Measurements from ENCODE around the gene BPIFA3. TPM values are rescaled to one million over a fixed set of nuclear protein-coding genes. Genes with fewer than 3 reads are reported as not detected.

BPIFA3 gene
- polyA plus RNA-seq, 1 donor = not detected

- no peak for DNase-seq
Observed at GRCh38 chr20:33224399-33224798, 7.2 kb downstream of the BPIFA3 start.

GRCh38 chr20:33229843-33230242, 12.7 kb downstream of the BPIFA3 start:
- no peak for DNase-seq

DNA sequence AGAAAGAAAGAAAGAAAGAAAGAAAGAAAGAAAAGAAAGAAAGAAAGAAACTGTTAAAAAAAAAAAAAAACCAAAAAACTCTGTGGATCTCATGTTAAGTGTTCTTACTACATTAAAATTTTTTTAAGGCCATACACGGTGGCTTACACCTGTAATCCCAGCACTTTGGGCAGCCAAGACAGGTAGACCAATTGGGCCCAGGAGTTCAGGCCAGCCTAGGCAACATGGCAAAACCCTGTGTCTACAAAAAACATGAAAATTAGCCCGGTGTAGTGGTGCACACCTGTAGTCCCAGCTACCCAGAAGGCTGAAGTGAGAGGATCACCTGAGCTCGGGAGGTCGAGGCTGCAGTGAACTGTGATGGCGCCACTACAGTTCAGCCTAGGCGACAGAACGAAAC, 14.1 kb downstream of the BPIFA3 start:
- DNase-seq = no peak

DNA sequence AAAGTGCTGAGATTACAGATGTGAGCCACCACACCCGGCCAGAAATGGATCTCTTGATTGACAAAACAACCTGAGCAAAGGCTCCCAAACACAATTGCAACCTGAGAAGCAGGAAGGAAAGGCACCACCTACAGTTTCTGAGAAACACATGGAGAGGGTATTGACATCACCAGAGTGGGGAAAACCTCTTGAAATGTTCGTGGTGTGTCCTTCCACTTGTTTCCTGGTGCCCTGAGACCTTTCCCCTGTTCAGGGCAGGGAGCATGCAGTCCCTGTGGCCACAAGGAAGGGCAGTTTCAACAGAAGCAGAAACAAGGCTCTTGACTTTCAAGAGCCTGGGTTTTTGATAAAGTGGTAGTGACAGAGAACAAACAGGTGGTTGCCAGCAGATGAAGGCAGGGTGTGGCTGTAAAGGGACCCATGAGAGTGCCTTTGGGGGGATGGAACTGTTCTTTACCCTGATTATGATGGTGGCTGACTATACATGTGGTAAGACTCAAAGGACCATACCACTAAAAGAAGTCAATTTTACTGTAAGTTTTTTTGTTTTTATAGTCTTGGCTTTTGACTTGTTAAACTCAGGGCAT, 15.4 kb downstream of the BPIFA3 start:
- DNase-seq = no peak

GRCh38 chr20:33233129-33233774, 16.1 kb downstream of the BPIFA3 start:
- DNase-seq = no peak

- no peak for DNase-seq
Observed at GRCh38 chr20:33234050-33234449, 16.9 kb downstream of the BPIFA3 start.

- DNase-seq = no peak
Observed at GRCh38 chr20:33235696-33236095, 18.5 kb downstream of the BPIFA3 start, which contains the start of gene BPIFA1. Gene BPIFA1, plus strand, starts transcription at chr20:33235996. Its CDS starts 1,716 bp downstream, at chr20:33237712.

- no peak for DNase-seq
Observed at GRCh38 chr20:33236351-33236750, 19.2 kb downstream of the BPIFA3 start.

GRCh38 chr20:33237989-33238388, 20.8 kb downstream of the BPIFA3 start:
- DNase-seq = no peak

DNA sequence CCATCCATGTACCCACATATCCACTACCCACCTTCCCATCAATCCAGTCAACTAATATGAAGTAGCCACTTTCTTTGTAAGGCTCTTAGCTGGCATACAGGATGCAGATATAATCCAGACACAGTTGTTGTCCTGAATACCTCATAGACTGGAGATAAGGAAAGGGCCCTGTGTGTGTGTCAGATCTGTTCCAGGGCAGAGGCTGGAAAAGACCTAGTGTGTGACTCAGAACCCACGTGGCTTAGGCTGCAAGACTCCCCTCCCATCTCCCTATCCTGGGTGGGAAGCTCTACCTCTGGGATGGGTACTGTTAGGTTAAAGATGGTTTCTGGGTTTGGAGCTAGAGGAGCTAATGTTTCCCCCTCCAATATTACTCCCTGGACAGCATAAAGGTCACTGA, 22.3 kb downstream of the BPIFA3 start:
- no peak for DNase-seq

GRCh38 chr20:33239979-33240736, 23.0 kb downstream of the BPIFA3 start:
- DNase-seq = no peak

DNA sequence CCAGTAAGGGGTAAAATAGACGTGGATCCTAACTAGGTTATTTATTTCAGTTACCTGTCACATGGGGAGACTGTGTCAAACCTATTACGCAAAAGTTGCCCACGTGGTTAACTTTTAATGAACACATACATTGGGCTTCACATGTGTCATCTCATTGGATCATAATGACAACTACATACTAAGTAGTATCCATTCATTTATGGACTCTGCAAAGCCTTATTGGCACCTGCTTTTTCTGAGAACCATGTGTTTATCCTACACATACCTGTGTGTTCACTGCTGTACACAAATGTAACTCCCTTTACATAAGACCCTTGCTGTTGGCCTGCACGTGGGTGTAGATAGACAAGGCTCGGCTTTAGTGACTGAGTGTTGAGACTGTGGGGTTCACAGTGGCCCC, 23.8 kb downstream of the BPIFA3 start:
- DNase-seq = no peak

DNA sequence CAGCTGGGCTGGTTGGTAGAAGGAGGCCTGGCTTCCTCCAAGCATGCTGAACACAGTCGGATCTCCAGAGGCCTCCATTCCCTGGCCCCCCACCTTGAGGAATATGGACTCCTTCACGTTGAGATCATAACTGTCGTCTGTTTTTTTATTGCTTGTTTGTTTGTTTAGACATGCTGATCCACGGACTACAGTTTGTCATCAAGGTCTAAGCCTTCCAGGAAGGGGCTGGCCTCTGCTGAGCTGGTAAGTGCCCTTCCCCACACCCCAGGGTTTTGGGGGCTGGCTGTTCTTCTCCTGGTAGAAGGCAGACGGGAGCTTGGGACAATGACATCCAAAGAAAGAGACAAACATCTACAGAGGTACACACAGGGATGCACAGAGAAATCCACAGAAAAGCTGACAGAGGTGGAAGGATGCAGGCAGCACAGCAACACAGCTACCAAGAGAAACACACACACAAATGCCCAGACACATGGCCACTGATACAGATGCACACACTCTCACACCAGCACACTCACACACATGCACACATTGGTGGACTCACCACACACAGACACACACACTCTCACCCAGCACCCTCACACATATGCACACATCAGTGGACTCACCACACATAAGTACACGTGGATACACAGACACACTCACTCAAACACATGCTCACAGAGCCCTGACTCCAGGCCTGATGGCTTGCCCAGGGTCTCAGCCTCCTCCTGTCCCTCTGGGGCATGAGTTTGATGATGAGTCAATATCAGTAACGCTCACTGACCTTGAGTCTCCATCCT, 25.4 kb downstream of the BPIFA3 start:
- no peak for DNase-seq

GRCh38 chr20:33246077-33246476, 28.9 kb downstream of the BPIFA3 start:
- DNase-seq = no peak

DNA sequence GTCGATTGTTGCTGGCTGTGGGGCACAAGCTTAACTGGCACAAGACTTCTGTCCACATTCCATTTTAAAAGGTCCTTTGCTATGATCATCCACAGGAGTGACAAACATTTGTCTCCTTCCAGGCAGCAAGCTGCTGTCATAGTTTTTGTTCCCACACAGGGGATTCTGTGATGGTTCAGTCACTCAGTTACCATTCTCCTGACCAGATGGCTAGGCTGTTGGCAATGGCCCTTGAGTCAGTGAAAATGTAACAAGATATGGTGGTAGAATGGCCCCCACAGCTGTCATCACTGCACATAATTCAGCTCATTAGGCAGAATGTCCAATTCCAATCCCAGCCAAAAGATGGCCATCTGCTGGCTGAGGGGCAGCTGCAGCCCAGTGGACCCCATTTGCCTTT, 32.3 kb downstream of the BPIFA3 start:
- DNase-seq = no peak

DNA sequence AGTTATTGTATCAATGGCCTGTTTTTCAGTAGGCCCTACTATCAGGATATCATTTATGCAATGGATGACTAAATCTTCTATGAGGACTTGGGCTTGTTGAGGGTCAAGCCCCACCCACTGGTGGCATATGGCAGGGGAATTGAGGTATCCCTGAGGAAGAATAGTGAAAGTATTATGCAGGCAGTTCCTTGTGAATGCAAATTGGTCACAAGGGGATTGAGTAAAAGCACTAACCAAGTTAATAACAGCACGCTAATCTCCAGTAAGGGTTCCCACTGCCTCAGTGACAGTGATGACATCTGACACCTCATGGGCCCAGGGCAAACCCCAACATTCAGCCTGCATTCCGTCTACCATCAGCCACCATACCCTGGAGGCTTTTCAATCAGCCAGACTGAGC, 33.5 kb downstream of the BPIFA3 start:
- DNase-seq = no peak

- DNase-seq = no peak
Observed at GRCh38 chr20:33251496-33251895, 34.3 kb downstream of the BPIFA3 start.

- DNase-seq = no peak
Observed at GRCh38 chr20:33252460-33252859, 35.3 kb downstream of the BPIFA3 start.

DNA sequence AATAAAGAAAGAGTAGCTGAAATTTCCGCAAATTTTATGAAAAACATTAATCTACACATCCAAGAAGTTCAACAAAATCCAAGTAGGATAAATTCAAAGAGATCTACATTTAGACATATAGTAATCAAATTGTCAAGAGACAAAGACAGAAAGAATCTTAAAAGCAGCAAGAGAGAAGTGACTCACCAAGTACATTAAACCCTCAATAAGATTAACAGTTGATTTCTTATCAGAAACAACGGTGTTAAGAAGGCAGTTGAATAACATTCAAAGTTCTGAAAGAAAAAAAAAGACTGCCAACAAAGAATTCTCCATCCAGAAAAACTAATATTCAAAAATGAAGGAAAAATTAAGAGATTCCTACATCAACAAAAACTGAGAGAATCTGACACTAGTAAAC, 37.9 kb downstream of the BPIFA3 start:
- no peak for DNase-seq

- DNase-seq = no peak
Observed at GRCh38 chr20:33257237-33257636, 40.1 kb downstream of the BPIFA3 start.

GRCh38 chr20:33259371-33259770, 42.2 kb downstream of the BPIFA3 start:
- no peak for DNase-seq

- no peak for DNase-seq
Observed at GRCh38 chr20:33261465-33261864, 44.3 kb downstream of the BPIFA3 start.

DNA sequence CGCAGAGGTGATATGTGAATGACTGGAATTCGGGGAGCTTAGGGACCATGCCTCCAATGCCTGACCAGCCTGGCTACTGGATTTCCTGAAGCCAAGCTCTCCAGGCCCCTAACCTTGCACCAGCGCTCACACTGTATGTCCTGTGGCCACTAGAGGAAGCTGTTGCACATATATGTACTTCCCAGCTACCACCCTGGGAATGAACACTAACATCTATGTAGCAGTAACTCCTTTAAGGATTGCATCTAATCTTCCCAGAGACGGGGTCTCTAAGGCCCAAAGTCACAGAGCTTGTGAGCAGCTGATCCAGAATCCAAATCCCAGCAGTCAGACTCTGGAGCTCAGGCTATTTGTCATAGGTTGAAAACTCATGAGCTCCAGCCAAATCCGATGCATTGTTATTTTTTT, 45.5 kb downstream of the BPIFA3 start:
- DNase-seq = peak; percentile 51
